ENCODE measurements around the gene MAD1L1. TPM values are rescaled to one million over a fixed set of nuclear protein-coding genes. Genes with fewer than 3 reads are reported as not detected.
A peak's percentile ranks its signal among the peaks of the same experiment; 100 is the strongest.

Gene MAD1L1
- total RNA-seq, 1 experiment from 2014 or later: 46.7 TPM

GRCh38 chr7:1845536-1846311 is 387.0 kb downstream of the MAD1L1 start:
- POLR2A ChIA-PET (ENCODE audit: low non-redundant PET): no interaction called here
- Histone ChIP-seq H3K9me3 (ENCODE audit: low read depth, low read length, poor library complexity, severe bottlenecking) (no peaks in the 10 kb centered on the region), H3K4me3 (ENCODE audit: low read depth, low read length, poor library complexity, severe bottlenecking) (no peak overlapping the region), H3K27me3 (replicated peaks; ENCODE audit: insufficient read depth, low read depth, low read length, poor library complexity) (no peaks in the 10 kb centered on the region), H3K4me1 (ENCODE audit: insufficient read depth, low read length, poor library complexity, severe bottlenecking) (peaks cover 26% of the 10 kb centered on the region), H3K27ac (ENCODE audit: low read depth, low read length, poor library complexity, severe bottlenecking) (no peak overlapping the region), H3K36me3 (ENCODE audit: insufficient read depth, low read length, poor library complexity, severe bottlenecking) (no peaks in the 10 kb centered on the region)
- intact Hi-C loops (cut with micrococcal nuclease; ENCODE audit: unreplicated experiment): no loop called here
- no peak for DNase-seq (ENCODE audit: low spot score)
- no TSS peak for BruUV-seq (replicated peaks)
- CTCF ChIA-PET: no interaction called here
- TF ChIP-seq CTCF (conservative IDR thresholded peaks at IDR 0.05; ENCODE audit: low read depth, low read length) (no peak), EZH2 (IDR thresholded peaks at IDR 0.05; ENCODE audit: borderline replicate concordance, low read depth, low read length, poor library complexity, severe bottlenecking) (no peak)

DNA sequence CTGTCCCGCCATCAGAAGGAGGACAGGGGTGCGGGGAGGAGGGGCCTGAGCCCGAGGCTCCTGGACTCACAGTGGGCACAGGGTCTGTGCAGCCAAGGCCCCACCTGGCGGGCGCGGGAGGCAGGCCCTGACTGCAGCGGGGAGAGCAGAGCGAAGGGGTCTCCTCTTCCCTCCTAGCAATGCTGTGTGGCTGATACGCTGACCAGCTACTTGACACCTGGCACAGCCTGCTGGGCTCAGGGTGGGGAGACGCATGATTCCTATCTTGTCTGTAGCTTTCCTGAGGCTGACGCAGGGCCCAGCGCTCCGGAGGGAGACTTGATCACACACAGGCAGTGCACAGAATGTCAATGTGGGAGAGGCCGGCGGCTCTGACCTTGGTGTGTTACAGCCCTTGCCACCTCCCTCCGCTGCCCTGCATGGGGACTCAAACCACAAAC is 387.8 kb downstream of the MAD1L1 start:
- Histone ChIP-seq H3K4me3 (ENCODE audit: low read depth, low read length, poor library complexity, severe bottlenecking) (no peak overlapping the region), H3K4me1 (ENCODE audit: insufficient read depth, low read length, poor library complexity, severe bottlenecking) (peaks cover 26% of the 10 kb centered on the region), H3K27me3 (replicated peaks; ENCODE audit: insufficient read depth, low read depth, low read length, poor library complexity) (no peaks in the 10 kb centered on the region), H3K36me3 (ENCODE audit: insufficient read depth, low read length, poor library complexity, severe bottlenecking) (no peaks in the 10 kb centered on the region), H3K27ac (ENCODE audit: low read depth, low read length, poor library complexity, severe bottlenecking) (no peak overlapping the region), H3K9me3 (ENCODE audit: low read depth, low read length, poor library complexity, severe bottlenecking) (no peaks in the 10 kb centered on the region)
- POLR2A ChIA-PET (ENCODE audit: low non-redundant PET): no interaction called here
- intact Hi-C loops (cut with micrococcal nuclease; ENCODE audit: unreplicated experiment): no loop called here
- no TSS peak for BruUV-seq (replicated peaks)
- CTCF ChIA-PET: no interaction called here
- TF ChIP-seq CTCF (conservative IDR thresholded peaks at IDR 0.05; ENCODE audit: low read depth, low read length) (no peak), EZH2 (IDR thresholded peaks at IDR 0.05; ENCODE audit: borderline replicate concordance, low read depth, low read length, poor library complexity, severe bottlenecking) (no peak)
- no peak for DNase-seq (ENCODE audit: low spot score)

- H3K27ac ChIP-seq (ENCODE audit: low read depth, low read length, poor library complexity, severe bottlenecking): peak overlapping the region; percentile 48
- no peaks in the 10 kb centered on the region for H3K9me3 ChIP-seq (ENCODE audit: low read depth, low read length, poor library complexity, severe bottlenecking)
- H3K4me3 ChIP-seq (ENCODE audit: low read depth, low read length, poor library complexity, severe bottlenecking): no peak overlapping the region
- POLR2A ChIA-PET (ENCODE audit: low non-redundant PET): no interaction called here
- DNase-seq (ENCODE audit: low spot score): no peak
- no peaks in the 10 kb centered on the region for H3K27me3 ChIP-seq (replicated peaks; ENCODE audit: insufficient read depth, low read depth, low read length, poor library complexity)
- CTCF ChIA-PET: no interaction called here
- H3K4me1 ChIP-seq (ENCODE audit: insufficient read depth, low read length, poor library complexity, severe bottlenecking): peaks cover 26% of the 10 kb centered on the region
- intact Hi-C loops (cut with micrococcal nuclease; ENCODE audit: unreplicated experiment): no loop called here
- H3K36me3 ChIP-seq (ENCODE audit: insufficient read depth, low read length, poor library complexity, severe bottlenecking): no peaks in the 10 kb centered on the region
- TF ChIP-seq CTCF (conservative IDR thresholded peaks at IDR 0.05; ENCODE audit: low read depth, low read length): no peak
- no peak for TF ChIP-seq EZH2 (IDR thresholded peaks at IDR 0.05; ENCODE audit: borderline replicate concordance, low read depth, low read length, poor library complexity, severe bottlenecking)
- no TSS peak for BruUV-seq (replicated peaks)
Observed at GRCh38 chr7:1844336-1844950, 388.3 kb downstream of the MAD1L1 start.
